H1 (cell line): Measurements from ENCODE around the gene ADAMTSL2. TPM values are rescaled to one million over a fixed set of nuclear protein-coding genes. Genes with fewer than 3 reads are reported as not detected.

Source experiments
- CTCF ChIA-PET: fragments of 300-600 bp; sonication (Branson Sonifier 250); formaldehyde crosslinking; loops from one replicate; lab custom pipeline; 2021; ENCODE audit not compliant: partially characterized antibody; lab: Charles Lee
- POLR2A ChIA-PET: fragments of 300-600 bp; sonication (Branson Sonifier 250); formaldehyde crosslinking; loops from one replicate; lab custom pipeline; 2021; ENCODE audit warnings: inconsistent platforms; ENCODE audit not compliant: partially characterized antibody; lab: Charles Lee
- DNase-seq, 2 experiments: peaks; one replicate each; pipeline versions ENCODE4 v3.0.0 to v3.0.0-alpha.2; 2010 to 2022; ENCODE audit warnings: low spot score in 2 of 2, low read depth in 1 of 2, mixed read lengths in 1 of 2
- FAIRE-seq: peaks from 2 replicates; lab custom pipeline; 2011; peaks lifted over from hg19 to GRCh38; lab: Jason Lieb, UNC
- H2AFZ ChIP-seq: 2 replicates; pipeline ENCODE4 v1.8.1; 2012; ENCODE audit warnings: low read length, inconsistent platforms
- H2AK5ac ChIP-seq: 2 replicates; pipeline ENCODE4 v1.6.1; 2013; ENCODE audit warnings: low read depth, low read length
- H2BK120ac ChIP-seq: replicated peaks from 2 replicates; pipeline ENCODE3; 2013; ENCODE audit warnings: low read depth, low read length, inconsistent platforms
- H2BK12ac ChIP-seq: 2 replicates; pipeline ENCODE4 v1.6.1; 2013; ENCODE audit warnings: low read depth, low read length
- H2BK15ac ChIP-seq: 2 replicates; pipeline ENCODE4 v1.6.1; 2013; ENCODE audit warnings: low read length
- H2BK20ac ChIP-seq: 2 replicates; pipeline ENCODE4 v1.6.1; 2013; ENCODE audit warnings: low read length
- H2BK5ac ChIP-seq: 2 replicates; pipeline ENCODE4 v1.6.1; 2013; ENCODE audit warnings: low read depth, low read length
- H3K14ac ChIP-seq: 2 replicates; pipeline ENCODE4 v1.6.1; 2013; ENCODE audit warnings: inconsistent platforms; ENCODE audit not compliant: insufficient read length
- H3K18ac ChIP-seq: 2 replicates; pipeline ENCODE4 v1.6.1; 2013; ENCODE audit warnings: low read length; ENCODE audit errors: extremely low read depth
- H3K23ac ChIP-seq: 2 replicates; pipeline ENCODE4 v1.6.1; 2013; ENCODE audit warnings: inconsistent platforms; ENCODE audit not compliant: insufficient read length
- H3K23me2 ChIP-seq: 2 replicates; pipeline ENCODE4 v1.6.1; 2013; ENCODE audit warnings: low read depth, low read length
- H3K27ac ChIP-seq: 2 replicates; pipeline ENCODE4 v1.6.1; 2011; ENCODE audit warnings: low read depth, low read length, inconsistent platforms
- H3K27me3 ChIP-seq, 4 experiments: replicated peaks in 1 of 4; 1 replicate in 1 of 4; 2 replicates in 3 of 4; pipeline versions ENCODE4 v1.6.1 to v1.8.1; 2011 to 2013; ENCODE audit warnings: low read length in 3 of 4, mild to moderate bottlenecking in 3 of 4, inconsistent platforms in 2 of 4, mixed read lengths in 2 of 4, moderate library complexity in 1 of 4; ENCODE audit not compliant: control insufficient read depth in 3 of 4, insufficient read depth in 3 of 4; ENCODE audit errors: extremely low read depth in 1 of 4
- H3K36me3 ChIP-seq, 4 experiments: 2 replicates each; pipeline versions ENCODE4 v1.6.1 to v1.8.1; 2011 to 2013; ENCODE audit warnings: mild to moderate bottlenecking in 4 of 4, low read length in 3 of 4, moderate library complexity in 2 of 4, control low read depth in 1 of 4, inconsistent platforms in 1 of 4; ENCODE audit not compliant: insufficient read depth in 4 of 4, control insufficient read depth in 2 of 4
- H3K4ac ChIP-seq: replicated peaks from 2 replicates; pipeline ENCODE3; 2013; ENCODE audit warnings: low read length, low read depth, mixed read lengths, inconsistent platforms; ENCODE audit not compliant: insufficient read length
- H3K4me1 ChIP-seq, 4 experiments: replicated peaks in 1 of 4; 1 replicate in 1 of 4; 2 replicates in 3 of 4; pipeline versions ENCODE4 v1.6.1 to v1.8.1; 2011 to 2013; ENCODE audit warnings: low read length in 3 of 4, inconsistent platforms in 2 of 4, mixed read lengths in 1 of 4; ENCODE audit not compliant: insufficient read depth in 4 of 4, control insufficient read depth in 3 of 4
- H3K4me2 ChIP-seq, 2 experiments: 2 replicates each; pipeline versions ENCODE4 v1.6.1 to v1.8.1; 2011 to 2013; ENCODE audit warnings: low read depth in 2 of 2, low read length in 2 of 2, control low read depth in 1 of 2, inconsistent platforms in 1 of 2, mild to moderate bottlenecking in 1 of 2; ENCODE audit not compliant: insufficient read depth in 1 of 2
- H3K4me3 ChIP-seq, 4 experiments: fragments of 200-600, 300-600 bp in 1 of 4; sonication (generic), shearing (Covaris generic), sonication (Bioruptor Twin) in 1 of 4; 2 replicates each; pipeline versions ENCODE4 v1.5.1 to v1.8.1; 2011 to 2016; ENCODE audit warnings: low read length in 4 of 4, low read depth in 3 of 4, control low read depth in 2 of 4, inconsistent platforms in 2 of 4, mild to moderate bottlenecking in 2 of 4, mixed read lengths in 1 of 4, moderate library complexity in 1 of 4; ENCODE audit not compliant: insufficient read depth in 2 of 4; ENCODE audit errors: extremely low read depth in 1 of 4
- H3K56ac ChIP-seq: replicated peaks from 2 replicates; pipeline ENCODE3; 2013; ENCODE audit warnings: low read depth, mild to moderate bottlenecking, mixed read lengths, low read length, inconsistent platforms; ENCODE audit not compliant: insufficient read length
- H3K79me1 ChIP-seq: 2 replicates; pipeline ENCODE4 v1.6.1; 2013; ENCODE audit warnings: low read depth, low read length, control low read depth
- H3K79me2 ChIP-seq, 2 experiments: 2 replicates each; pipeline versions ENCODE4 v1.6.1 to v1.8.1; 2012 to 2013; ENCODE audit warnings: low read length in 2 of 2, mild to moderate bottlenecking in 2 of 2, inconsistent platforms in 1 of 2; ENCODE audit not compliant: insufficient read depth in 2 of 2, control insufficient read depth in 1 of 2
- H3K9ac ChIP-seq, 4 experiments: replicated peaks in 1 of 4; 1 replicate in 1 of 4; 2 replicates in 3 of 4; pipeline versions ENCODE4 v1.6.1 to v1.8.1; 2011 to 2013; ENCODE audit warnings: low read depth in 3 of 4, low read length in 3 of 4, control low read depth in 2 of 4, mild to moderate bottlenecking in 2 of 4, moderate library complexity in 2 of 4, inconsistent platforms in 1 of 4; ENCODE audit errors: extremely low read depth in 1 of 4
- H3K9me3 ChIP-seq, 2 experiments: 2 replicates each; pipeline versions ENCODE4 v1.6.1 to v1.8.1; 2012 to 2013; ENCODE audit warnings: mild to moderate bottlenecking in 2 of 2, moderate library complexity in 2 of 2, control low read depth in 1 of 2, inconsistent platforms in 1 of 2, low read depth in 1 of 2, low read length in 1 of 2, mixed read lengths in 1 of 2; ENCODE audit not compliant: insufficient read depth in 2 of 2
- H4K20me1 ChIP-seq, 2 experiments: replicated peaks in 1 of 2; 2 replicates each; pipeline versions ENCODE3 to v1.8.1; 2011 to 2013; ENCODE audit warnings: inconsistent platforms in 2 of 2, low read length in 2 of 2, mild to moderate bottlenecking in 1 of 2; ENCODE audit not compliant: insufficient read depth in 2 of 2, control insufficient read depth in 1 of 2
- H4K5ac ChIP-seq: 2 replicates; pipeline ENCODE4 v1.6.1; 2013; ENCODE audit warnings: low read length, low read depth, mixed read lengths, inconsistent platforms; ENCODE audit not compliant: insufficient read length
- H4K8ac ChIP-seq: 2 replicates; pipeline ENCODE4 v1.8.0; 2013; ENCODE audit warnings: mild to moderate bottlenecking, moderate library complexity, low read length, inconsistent platforms; ENCODE audit not compliant: insufficient read depth; ENCODE audit errors: extremely low read depth
- H4K91ac ChIP-seq: replicated peaks from 2 replicates; pipeline ENCODE3; 2013; ENCODE audit warnings: low read length, mixed read lengths, inconsistent platforms; ENCODE audit not compliant: insufficient read length
- KDM1A ChIP-seq: fragments of 200-600, 300-600 bp; sonication (generic); IDR thresholded peaks from 2 replicates; pipeline ENCODE4 v1.7.1; 2016; ENCODE audit warnings: mild to moderate bottlenecking, low read length, borderline replicate concordance
- POU5F1 ChIP-seq: IDR thresholded peaks from 2 replicates; pipeline ENCODE4 v1.6.1; 2011; ENCODE audit warnings: low read depth, mild to moderate bottlenecking, low read length, moderate library complexity
- RNF2 ChIP-seq: fragments of 200-900, 300-1000 bp; sonication (generic); IDR thresholded peaks from 2 replicates; pipeline ENCODE4 v1.7.1; 2016; ENCODE audit warnings: borderline replicate concordance, low read depth, mild to moderate bottlenecking, antibody characterized with exemption, low read length; ENCODE audit not compliant: poor library complexity, severe bottlenecking; ENCODE audit errors: missing control alignments
- RXRA ChIP-seq: IDR thresholded peaks from 2 replicates; pipeline ENCODE4 v1.6.1; 2011; ENCODE audit warnings: low read depth, mild to moderate bottlenecking, low read length, moderate library complexity; ENCODE audit not compliant: insufficient read depth
- TAF7 ChIP-seq: optimal IDR thresholded peaks from 2 replicates; pipeline ENCODE3; 2011; ENCODE audit warnings: low read depth, mild to moderate bottlenecking, inconsistent platforms, low read length, moderate library complexity, borderline replicate concordance
- TBP ChIP-seq: IDR thresholded peaks from 2 replicates; pipeline ENCODE4 v1.6.1; 2011; ENCODE audit warnings: low read depth, low read length, improper control_type of control experiment
- YY1 ChIP-seq: IDR thresholded peaks from 2 replicates; pipeline ENCODE4 v1.6.1; 2011; ENCODE audit warnings: low read depth, mild to moderate bottlenecking, low read length
- WGBS, 2 experiments: shearing (Covaris generic) in 1 of 2; methylation state at CpG; one replicate each; pipeline versions ENCODE4 v1.1.6 to v1.1.7; 2013 to 2015; ENCODE audit warnings: low lambda C conversion rate in 2 of 2, mixed read lengths in 2 of 2, inconsistent platforms in 1 of 2, low coverage in 1 of 2, missing lambda C conversion rate in 1 of 2; ENCODE audit not compliant: insufficient replicate concordance in 2 of 2, insufficient coverage in 1 of 2, insufficient read length in 1 of 2; ENCODE audit errors: extremely low coverage in 1 of 2, missing lambda C conversion rate in 1 of 2; 5-methylcytosine and 5-hydroxymethylcytosine counted together
- polyA plus RNA-seq, 7 experiments: library from polyadenylated mRNA; depleted of rRNA in 3 of 7; stranded (reverse) in 5 of 7; unstranded in 2 of 7; fragments of >200 nt in 5 of 7; fragments of 200-250 nt in 2 of 7; gene quantifications; 1 replicate in 5 of 7; 2 replicates in 1 of 7; 4 replicates in 1 of 7; pipeline versions ENCODE4 v1.2.1 to v1.2.3, GENCODE V29; 2011 to 2013; ENCODE audit warnings: missing spikeins in 2 of 7, mixed read lengths in 2 of 7
- total RNA-seq: library from RNA; stranded (reverse); fragmentation: NEBNext Ultra II Directional; extraction: Animal tissue kit (Norgen Biotek cat#: 25700); gene quantifications from 2 replicates; pipeline ENCODE4 v1.2.1, GENCODE V29; 2021

ADAMTSL2 gene
- total and polyA plus RNA-seq, 2 of the 8 experiments (the other 6 are each of a cell fraction or from before 2014, with no cell fraction given): 0.74 to 0.76 TPM

GRCh38 chr9:133514460-133515239 lies 19.9 kb upstream of the ADAMTSL2 start:
- Histone ChIP-seq H3K4me1 (peaks cover 0 to 15% (median 5%) of the 10 kb centered on the region in 4 experiments; a peak in 6 of 7 replicates), H4K20me1 (peaks cover 0 to 7% of the 10 kb centered on the region in 2 experiments), H2AFZ (no peak overlapping the region), H2BK120ac (no peak overlapping the region), H3K79me1 (no peaks in the 10 kb centered on the region), H3K79me2 (no peaks in the 10 kb centered on the region), H3K4me2 (no peak overlapping the region), H4K5ac (no peak overlapping the region), H3K27me3 (no peaks in the 10 kb centered on the region; a peak in 1 of 7 replicates), H3K4me3 (no peak overlapping the region), H3K9ac (no peak overlapping the region), H3K14ac (no peak overlapping the region), H2BK5ac (no peak overlapping the region), H3K18ac (no peak overlapping the region), H3K9me3 (peaks cover 0 to 3% of the 10 kb centered on the region in 2 experiments; a peak in 1 of 4 replicates), H3K56ac (no peak overlapping the region), H3K4ac (no peak overlapping the region), H2AK5ac (no peak overlapping the region), H2BK20ac (no peak overlapping the region), H2BK12ac (no peak overlapping the region), H4K91ac (no peak overlapping the region), H3K23me2 (peaks cover 9% of the 10 kb centered on the region), H3K27ac (no peak overlapping the region), H2BK15ac (no peak overlapping the region), H3K36me3 (no peaks in the 10 kb centered on the region; a peak in 1 of 8 replicates), H4K8ac (no peak overlapping the region), H3K23ac (no peak overlapping the region)
- WGBS, 2 experiments: 87% methylated on average over 11 of the region's 14 CpGs; no CpG with 5 or more reads in 1 of the 2 experiments
- ChIA-PET POLR2A (interaction anchor here (2.5 kb wide), 1 partner anchor 9 kb away, joined by 5 read pairs; no protein-coding TSS in a partner anchor), CTCF (interaction anchor here (0.9 to 3.4 kb wide), 5 partner anchors 11 to 28 kb away, joined by 3 to 14 read pairs (median 7); partner anchors contain the start of genes ADAMTSL2 and MYMK)
- DNase-seq: no peak
- FAIRE-seq: no peak
- TF ChIP-seq YY1 (no peak), KDM1A (no peak), RXRA (no peak), TBP (no peak), TAF7 (no peak), RNF2 (no peak), POU5F1 (no peak)
